HEK293 (cell line): ENCODE measurements around the gene ROBO1.

ENCODE experiments used
- CTCF ChIP-seq: fragments of 450-650 bp; formaldehyde crosslinking; IDR thresholded peaks from 2 replicates; pipeline ENCODE4 v1.5.1; 2016; ENCODE audit warnings: missing biosample characterization, missing genetic modification characterization
- GLI4 ChIP-seq: fragments of 450-650 bp; formaldehyde crosslinking; IDR thresholded peaks from 2 replicates; pipeline ENCODE4 v1.5.1; 2016; ENCODE audit warnings: missing biosample characterization, missing genetic modification characterization
- TCF7L2 ChIP-seq: IDR thresholded peaks from 2 replicates; pipeline ENCODE4 v1.6.1; 2011; ENCODE audit warnings: low read depth, mild to moderate bottlenecking, inconsistent platforms, low read length, moderate library complexity, borderline replicate concordance
- ZBTB44 ChIP-seq: fragments of 450-650 bp; IDR thresholded peaks from 2 replicates; pipeline ENCODE4 v1.5.1; 2018; ENCODE audit warnings: missing biosample characterization, mild to moderate bottlenecking, missing genetic modification characterization
- ZNF133 ChIP-seq: fragments of 450-650 bp; formaldehyde crosslinking; IDR thresholded peaks from 2 replicates; pipeline ENCODE4 v1.5.1; 2016; ENCODE audit warnings: missing biosample characterization, missing genetic modification characterization
- ZNF174 ChIP-seq: fragments of 450-650 bp; formaldehyde crosslinking; IDR thresholded peaks from 2 replicates; pipeline ENCODE4 v1.5.0; 2017; ENCODE audit warnings: missing biosample characterization, mild to moderate bottlenecking, missing genetic modification characterization
- ZNF184 ChIP-seq: fragments of 450-650 bp; IDR thresholded peaks from 2 replicates; pipeline ENCODE4 v1.5.1; 2018; ENCODE audit warnings: missing biosample characterization, mild to moderate bottlenecking, missing genetic modification characterization
- ZNF202 ChIP-seq: fragments of 450-650 bp; formaldehyde crosslinking; IDR thresholded peaks from 2 replicates; pipeline ENCODE4 v1.5.1; 2016; ENCODE audit warnings: missing biosample characterization, missing genetic modification characterization, borderline replicate concordance
- ZNF211 ChIP-seq: fragments of 450-650 bp; formaldehyde crosslinking; IDR thresholded peaks from 2 replicates; pipeline ENCODE4 v1.5.1; 2016; ENCODE audit warnings: low read depth, missing biosample characterization, missing genetic modification characterization
- ZNF26 ChIP-seq: fragments of 450-650 bp; formaldehyde crosslinking; IDR thresholded peaks from 2 replicates; pipeline ENCODE4 v1.5.1; 2016; ENCODE audit warnings: missing biosample characterization, missing genetic modification characterization
- ZNF274 ChIP-seq, 2 experiments: fragments of 200-500 bp in 1 of 2; fragments of 450-650 bp in 1 of 2; sonication (Bioruptor generic) in 1 of 2; formaldehyde crosslinking in 1 of 2; IDR thresholded peaks; 2 replicates each; pipeline versions ENCODE4 v1.5.1 to v1.6.1; 2014 to 2016; ENCODE audit warnings: borderline replicate concordance in 1 of 2, inconsistent platforms in 1 of 2, low read length in 1 of 2, missing biosample characterization in 1 of 2, missing genetic modification characterization in 1 of 2
- ZNF785 ChIP-seq: fragments of 450-650 bp; formaldehyde crosslinking; IDR thresholded peaks from 2 replicates; pipeline ENCODE4 v1.5.1; 2016; ENCODE audit warnings: missing biosample characterization, missing genetic modification characterization

- TF ChIP-seq CTCF (tag by site-specific recombination) (no peak), TCF7L2 (no peak), ZNF202 (tag by site-specific recombination) (no peak), ZNF274 (IDR thresholded peaks at IDR 0.05; ENCODE audit: low read length) (no peak), ZNF274 (tag by site-specific recombination; IDR thresholded peaks at IDR 0.05; ENCODE audit: borderline replicate concordance) (no peak), ZNF211 (tag by site-specific recombination) (no peak), ZNF174 (tag by site-specific recombination) (no peak), ZNF133 (no peak), ZNF785 (tag by site-specific recombination) (no peak), ZNF26 (tag by site-specific recombination) (no peak), GLI4 (tag by site-specific recombination) (no peak), ZBTB44 (tag by site-specific recombination) (no peak), ZNF184 (tag by site-specific recombination) (no peak)
These were observed 1001.9 kb downstream of the ROBO1 start for GRCh38 chr3:78765671-78766485.
